NK-92 (cell line): ENCODE measurements around the gene UGT1A9.
"Not testable (repeated sequence)": the region's sequence is repeated elsewhere in the genome, so short reads cannot be mapped to it uniquely, and the experiment has no call there.

ENCODE experiments used
- DNase-seq: peaks from one replicate; lab custom pipeline; 2025; ENCODE audit not compliant: unreplicated experiment; lab: John Stamatoyannopoulos, UW

The UGT1A9 gene

DNA sequence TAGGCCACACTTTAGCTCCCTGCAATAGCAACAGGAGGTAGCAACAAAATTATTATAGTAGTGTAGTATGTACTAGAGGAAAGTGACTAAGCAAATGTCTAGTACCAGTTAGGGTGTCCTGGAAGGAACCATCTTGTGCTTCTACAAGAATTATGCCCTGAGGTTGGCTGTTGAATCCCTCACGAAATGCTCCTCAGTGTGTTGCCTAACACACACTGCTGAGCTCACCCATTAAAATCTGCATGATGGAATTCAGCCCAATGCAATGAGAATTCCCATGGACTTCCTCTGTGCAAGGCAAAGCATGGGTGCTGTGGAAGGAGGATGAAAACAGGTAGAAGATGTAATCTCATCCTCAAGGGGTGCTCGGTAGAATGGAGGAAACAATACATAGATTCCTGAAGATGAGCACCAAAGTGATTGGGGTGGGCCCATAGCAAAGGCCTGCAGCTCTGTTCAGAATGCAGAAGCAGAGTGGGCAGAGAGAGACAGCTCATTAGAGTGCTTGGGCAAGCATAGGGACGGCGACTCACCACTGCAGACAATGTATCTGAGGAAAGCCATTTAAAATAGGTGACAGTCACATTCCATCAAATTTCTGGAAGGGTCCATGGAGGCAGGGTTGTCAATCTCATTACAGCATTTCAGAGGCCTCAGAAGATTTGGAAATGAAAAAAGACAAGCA is 8.8 kb downstream of the UGT1A9 start:
- no peak for DNase-seq

DNA sequence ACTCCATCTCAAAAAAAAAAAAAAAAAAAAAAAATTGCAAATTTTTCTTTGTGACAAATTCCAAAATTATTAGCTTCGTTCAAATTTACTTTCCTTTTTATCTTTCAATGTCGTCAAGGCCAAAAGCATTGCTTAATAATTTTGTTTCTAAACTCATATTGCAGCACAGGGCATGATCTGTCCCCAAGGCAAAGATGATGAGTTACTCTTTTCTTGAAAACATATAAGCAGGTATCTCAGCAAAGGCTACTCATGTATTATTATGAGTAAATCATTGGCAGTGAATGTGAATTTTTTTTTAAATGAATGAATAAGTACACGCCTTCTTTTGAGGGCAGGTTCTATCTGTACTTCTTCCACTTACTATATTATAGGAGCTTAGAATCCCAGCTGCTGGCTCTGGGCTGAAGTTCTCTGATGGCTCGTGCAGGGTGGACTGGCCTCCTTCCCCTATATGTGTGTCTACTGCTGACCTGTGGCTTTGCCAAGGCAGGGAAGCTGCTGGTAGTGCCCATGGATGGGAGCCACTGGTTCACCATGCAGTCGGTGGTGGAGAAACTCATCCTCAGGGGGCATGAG is 9.9 kb downstream of the UGT1A9 start, which contains the start of gene UGT1A7:
Gene UGT1A7 (plus strand): TSS at position 381 of the 579 bp plus-strand sequence. CDS start 37 bp downstream, at position 418.
- no peak for DNase-seq

DNA sequence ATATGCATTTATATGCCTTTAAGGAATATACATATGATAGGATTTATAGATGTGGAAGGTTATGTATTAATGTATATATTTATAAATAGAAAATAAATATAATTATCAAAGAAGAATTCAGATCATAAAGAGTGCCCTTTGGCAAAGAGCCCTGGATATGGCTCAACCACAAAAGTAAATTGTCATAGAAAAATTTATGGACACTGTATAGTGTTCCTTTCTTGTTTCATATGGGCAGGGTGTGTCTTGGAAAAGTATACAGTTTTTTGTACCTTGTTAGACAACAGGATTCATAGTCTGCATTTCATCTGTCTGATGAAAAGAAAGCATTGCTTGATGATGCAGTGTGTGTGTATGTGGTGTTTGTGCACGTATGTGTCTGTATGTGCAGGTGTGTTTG is 12.9 kb downstream of the UGT1A9 start:
- DNase-seq: no peak

DNA sequence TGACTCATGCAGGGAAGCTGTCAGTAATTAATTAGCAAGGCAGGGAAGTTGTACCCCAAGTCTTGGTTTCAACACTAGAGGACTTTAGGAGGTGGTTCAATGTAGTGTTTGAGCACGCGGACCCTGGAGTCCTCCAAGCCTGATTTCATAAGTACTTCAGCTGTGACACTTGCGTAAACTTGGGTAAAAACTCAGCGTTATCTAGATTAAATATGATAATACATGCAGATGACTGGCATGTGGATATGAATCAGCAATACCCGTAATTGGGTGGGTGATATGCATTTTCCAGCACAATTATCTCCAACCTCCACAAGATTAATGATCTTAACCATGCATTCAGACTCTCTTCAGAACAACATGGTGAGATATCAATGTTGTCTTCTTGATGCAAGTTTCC is 15.2 kb downstream of the UGT1A9 start:
- DNase-seq: no peak

DNA sequence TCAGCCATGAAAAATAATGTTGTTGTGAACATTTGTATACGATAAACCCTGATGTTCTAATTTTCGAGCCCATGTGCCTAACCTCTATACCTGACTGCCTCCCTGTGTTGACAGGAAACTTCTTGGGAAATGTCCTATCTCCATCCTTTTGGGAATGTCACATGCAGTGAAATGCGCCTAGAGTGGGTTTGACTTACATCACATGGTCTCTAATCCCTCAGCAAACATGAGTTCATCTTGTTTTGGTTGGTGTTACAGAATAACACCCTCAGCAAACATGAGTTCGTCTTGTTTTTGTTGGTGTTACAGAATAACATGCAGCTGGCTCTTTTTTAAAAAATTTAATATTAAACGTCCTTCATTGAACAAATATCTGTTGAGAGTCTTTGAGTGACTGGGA is 16.6 kb downstream of the UGT1A9 start:
- no peak for DNase-seq

DNA sequence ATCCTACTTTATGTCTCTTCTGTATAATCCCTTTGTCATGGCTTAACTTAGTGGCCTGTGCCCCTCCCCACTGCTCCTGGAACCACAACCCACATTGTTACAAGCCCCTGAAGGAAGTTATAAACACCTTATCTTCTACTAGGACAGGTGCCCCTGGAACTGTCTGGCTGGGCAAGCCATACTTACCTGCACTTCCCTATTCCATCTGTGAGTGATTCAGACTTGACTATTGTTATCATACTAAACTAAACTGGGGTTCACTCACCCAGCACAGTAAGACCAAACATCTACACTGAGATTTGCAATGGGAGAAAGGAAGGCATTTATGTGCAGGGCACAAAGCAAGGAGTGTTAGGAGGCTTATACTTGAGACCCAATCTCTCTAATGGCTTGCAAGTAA is 17.3 kb downstream of the UGT1A9 start:
- DNase-seq: no peak

DNA sequence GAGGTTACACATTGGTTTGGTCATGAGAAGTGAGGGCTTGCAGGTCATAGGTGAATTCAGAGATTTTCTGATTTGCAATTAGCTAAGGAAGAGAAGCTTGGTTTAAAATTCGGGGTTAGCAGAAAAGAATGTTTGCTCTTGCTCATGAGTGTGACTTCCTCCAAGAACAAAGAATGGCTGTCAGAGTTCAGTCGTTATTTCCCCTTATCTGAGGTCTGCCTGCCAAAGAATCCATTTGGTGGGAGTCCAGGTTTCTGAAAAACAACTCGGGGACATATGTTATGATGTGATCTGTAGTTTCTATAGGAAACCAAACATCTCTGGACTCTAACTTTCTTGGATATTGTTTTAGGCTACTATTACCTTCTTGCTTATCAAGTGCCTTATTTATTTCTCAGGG is 17.8 kb downstream of the UGT1A9 start:
- DNase-seq: no peak

DNA sequence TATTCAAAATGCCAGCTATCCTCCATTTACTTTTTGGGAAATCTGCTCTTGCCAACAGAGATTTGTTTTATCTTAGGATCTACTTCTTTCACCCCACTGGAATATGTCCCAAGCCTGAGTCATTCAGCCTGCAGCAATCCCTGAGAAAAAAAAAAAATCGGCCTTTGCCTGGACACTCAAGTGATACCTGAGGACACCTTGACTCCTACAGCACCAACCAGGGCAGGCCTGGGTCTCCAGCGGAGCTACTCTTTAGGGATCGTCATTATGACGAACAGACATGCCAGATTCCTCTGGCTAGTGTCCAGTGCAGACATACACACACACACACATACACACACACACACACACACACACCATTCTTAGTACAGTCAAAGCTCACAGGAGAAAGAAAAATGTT is 18.7 kb downstream of the UGT1A9 start:
- no peak for DNase-seq

DNA sequence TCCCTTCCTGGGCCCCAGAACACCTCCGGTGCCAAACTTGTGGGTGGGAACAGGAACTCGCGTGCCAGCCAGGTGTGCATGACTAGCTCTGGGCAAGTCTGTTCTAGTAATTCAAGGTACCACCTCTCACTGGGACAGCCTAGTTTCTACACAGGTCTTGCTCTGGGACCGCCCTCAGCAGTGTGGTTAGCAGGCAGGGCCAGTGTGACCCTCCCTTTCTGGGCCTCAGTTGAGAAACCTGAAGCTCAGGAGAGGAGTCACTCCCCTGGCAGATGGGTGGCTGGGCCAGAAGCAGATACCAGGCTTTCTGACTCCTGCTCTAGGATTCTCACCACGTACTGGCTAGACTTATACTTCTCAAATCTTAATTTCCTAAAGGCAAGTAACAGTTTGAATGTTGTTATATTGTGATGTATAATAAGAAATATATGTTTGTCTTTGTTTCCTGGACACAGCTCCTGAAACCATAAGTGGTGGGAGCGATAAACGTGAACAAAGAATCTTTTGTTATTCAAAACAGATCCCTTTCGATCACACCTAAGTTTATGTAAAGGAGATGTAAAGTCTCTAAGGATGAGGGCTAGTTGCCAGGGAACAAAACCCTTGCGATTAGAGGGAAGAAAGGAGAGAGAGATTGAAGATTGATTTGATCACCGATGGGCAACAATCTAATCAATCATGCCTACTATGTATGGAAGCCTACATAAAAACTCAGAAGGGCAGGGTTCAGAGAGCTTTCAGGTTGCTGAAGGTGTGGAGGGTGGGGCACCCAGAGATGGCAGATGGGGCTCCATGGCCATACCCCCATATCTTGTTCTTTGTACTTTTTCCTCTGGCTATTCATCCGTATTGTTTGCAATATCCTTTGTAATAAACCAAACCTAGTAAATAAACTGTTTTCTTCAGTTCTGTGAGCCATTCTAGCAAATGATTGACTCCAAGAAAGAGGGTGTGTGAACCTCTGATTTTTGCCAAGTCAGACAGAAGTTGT is 20.0 kb downstream of the UGT1A9 start:
- DNase-seq: no peak

DNA sequence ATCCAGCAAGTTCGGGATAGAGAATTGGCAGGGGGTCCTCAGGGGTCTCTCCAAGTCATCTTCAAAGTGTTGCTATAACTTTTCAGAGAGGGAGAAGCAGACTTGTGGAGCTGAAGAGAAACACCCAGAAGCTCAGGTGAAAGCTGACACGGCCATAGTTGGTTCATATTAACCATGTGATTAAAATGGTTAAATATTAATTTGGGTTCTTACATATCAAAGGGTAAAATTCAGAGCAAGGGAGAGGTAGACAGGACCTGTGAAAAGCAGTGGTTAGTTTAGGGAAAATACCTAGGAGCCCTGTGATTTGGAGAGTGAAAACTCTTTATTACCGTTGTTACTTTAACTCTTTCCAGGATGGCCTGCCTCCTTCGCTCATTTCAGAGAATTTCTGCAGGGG is 20.9 kb downstream of the UGT1A9 start, which contains the start of gene UGT1A6:
Gene UGT1A6 (plus strand): TSS at position 243 of the 400 bp plus-strand sequence. CDS start 115 bp downstream, at position 358.
- DNase-seq: no peak

DNA sequence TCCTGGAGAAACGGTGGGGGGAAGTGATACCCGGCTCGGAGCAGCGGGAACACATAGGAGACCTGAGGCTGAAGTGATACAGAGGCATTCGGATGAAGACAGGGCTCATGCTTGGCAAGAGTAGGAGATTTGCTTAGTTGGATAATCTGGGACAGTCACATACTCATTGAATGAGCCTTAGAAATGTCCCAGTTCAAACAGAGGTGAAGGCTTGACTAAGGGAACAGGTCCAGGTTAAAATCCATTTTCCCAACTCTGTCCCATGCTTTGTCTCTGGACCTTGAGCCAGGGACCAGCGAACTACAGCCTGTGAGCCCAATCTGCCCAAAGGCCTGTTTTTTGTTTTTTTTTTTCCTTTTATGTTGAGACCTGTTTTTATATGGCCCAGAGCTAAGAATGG is 22.3 kb downstream of the UGT1A9 start:
- DNase-seq: no peak

DNA sequence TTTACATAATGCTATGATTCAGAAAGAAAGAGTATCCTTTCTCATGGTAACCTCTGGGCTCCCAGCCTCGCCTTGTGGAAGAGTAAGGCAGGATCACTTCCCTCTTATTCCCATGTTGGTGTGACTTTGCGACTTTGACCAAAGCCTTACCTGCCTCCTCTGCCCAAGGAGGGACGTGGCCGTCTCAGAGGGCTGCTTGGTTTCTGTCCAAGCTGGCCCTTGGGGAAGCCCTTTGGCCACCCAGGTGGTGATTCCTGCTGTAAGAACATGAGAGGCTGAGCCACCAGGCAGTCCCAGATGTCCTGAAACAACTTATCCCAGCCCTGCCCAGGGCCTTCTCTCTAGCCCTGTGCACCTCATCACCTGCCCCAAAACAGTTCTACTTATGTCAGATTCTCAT is 27.0 kb downstream of the UGT1A9 start:
- no peak for DNase-seq

DNA sequence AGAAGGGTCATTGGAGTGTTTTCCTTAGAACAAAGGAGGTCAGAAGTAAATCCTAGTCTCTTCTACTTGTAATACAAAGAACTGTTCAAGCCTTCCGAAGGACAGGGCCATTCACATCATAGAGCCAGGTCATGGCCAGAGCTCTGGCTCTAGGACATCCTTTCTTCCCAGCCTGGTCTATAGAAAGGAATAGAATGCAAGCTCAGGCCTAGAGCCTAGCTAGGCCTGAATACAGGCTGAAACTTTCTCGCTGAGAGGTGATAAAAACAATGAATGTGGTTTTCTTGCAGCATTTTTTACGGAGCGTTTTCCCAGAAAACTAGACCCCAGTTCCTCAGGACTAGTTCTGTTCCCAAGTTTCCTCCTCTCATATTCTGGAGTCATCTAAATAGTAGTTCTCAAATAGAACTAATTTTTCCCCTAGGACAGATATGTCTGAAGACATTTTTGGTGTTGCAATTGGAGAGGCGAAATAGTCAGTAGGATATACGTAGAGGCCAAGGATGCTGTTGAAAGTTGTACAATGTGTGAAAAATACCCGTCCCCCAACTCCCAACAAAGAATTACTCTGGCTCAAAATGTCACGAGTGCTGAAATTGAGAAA is 27.8 kb downstream of the UGT1A9 start:
- no peak for DNase-seq

DNA sequence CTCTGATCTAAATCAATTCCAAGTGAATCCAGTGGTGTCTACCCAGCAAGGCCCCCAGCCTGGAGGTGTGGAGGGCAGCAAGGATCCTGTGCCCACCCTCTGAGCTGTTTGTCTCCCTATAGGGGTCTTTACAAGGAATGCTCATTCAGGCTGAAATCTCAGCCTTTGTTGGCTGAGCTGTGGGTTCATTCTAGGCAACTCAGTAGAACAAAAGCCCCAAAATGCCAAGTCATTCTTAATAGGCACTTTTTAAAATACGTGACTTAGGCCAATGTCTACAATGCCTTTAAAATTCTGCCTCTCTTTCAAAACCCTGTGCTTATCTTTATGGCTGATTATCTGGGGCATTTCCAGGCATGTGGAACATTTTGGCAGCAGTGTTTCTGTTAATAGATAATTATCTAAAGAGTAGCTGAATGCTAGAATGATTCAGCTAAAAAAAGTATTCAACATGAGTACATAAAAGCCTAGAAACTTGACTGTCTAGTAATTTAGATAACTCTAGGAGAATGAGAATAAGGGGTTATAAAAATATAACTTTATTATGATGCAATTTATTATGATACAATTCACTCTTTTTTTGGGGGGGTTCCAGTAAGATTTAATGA is 28.4 kb downstream of the UGT1A9 start:
- DNase-seq: no peak

DNA sequence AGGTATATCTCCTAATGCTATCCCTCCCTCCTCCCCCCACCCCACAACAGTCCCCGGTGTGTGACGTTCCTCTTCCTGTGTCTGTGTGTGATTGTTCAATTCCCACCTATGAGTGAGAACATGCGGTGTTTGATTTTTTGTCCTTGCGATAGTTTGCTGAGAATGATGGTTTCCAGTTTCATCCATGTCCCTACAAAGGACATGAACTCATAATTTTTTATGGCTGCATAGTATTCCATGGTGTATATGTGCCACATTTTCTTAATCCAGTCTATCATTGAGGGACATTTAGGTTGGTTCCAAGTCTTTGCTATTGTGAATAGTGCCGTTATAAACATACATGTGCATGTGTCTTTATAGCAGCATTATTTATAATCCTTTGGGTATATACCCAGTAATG is 29.1 kb downstream of the UGT1A9 start:
- DNase-seq: not testable (repeated sequence)

DNA sequence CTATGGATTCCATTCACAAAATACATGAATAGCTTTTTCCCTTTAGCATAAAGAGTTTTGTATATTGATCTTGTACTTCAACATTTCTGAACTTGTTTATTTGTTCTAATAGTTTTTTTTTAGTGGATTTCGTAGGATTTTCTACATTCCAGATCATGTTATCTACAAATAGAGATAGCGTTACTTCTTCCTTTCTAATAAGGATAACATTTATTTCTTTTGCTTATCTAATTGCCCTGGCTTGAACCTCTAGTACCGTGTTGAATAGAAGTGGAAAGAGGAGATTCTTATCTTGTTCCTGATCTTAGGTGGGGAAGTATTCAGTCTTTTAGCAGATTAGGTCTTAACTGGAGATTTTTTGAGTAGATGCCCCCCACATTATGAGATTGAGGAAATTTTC is 30.5 kb downstream of the UGT1A9 start:
- DNase-seq: no peak

DNA sequence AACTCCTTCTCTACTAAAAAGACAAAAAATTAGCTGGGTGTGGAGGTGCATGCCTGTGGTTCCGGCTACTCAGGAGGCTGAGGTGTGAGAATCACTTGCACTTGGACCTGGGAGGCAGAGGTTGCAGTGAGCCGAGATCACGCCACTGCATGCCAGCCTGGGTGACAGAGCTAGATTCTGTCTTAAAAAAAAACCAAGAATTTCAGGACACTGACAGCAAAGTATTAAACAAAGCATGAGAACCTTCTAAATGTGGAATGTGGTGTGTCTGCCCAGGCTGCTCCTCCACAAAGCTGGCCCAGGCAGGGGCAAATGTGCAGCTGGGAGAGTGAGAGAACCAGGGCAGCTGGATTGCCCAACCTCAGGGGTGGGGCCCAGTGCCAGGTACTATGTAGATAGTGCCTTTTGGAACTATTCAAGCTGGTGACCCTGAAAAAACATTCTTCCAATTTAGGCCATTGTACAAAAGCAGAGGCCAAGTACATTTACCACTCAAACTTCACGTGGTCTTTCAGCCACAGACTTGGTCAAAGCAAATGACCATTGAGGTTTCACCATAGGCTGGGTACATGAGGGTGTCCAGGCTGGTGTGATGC is 34.3 kb downstream of the UGT1A9 start:
- DNase-seq: no peak

DNA sequence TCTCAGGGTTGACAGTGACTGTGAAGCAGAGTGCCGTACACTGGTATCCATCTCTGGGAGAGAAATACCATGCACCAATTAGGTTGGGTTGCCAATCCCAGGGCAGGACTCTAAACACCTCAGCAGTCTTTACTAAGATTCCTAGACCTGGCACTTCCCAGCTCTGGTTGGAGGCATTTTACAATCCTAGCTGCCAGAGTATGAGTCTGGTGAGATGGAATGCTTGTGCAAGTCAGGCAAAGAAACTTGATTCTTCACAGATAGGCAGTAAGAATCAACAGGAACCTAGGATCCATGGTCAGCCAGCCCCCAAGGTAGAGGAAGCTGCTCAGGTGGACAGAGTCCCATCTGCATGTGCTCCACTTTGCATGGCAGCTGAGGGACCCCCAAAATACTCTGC is 35.0 kb downstream of the UGT1A9 start:
- DNase-seq: no peak

DNA sequence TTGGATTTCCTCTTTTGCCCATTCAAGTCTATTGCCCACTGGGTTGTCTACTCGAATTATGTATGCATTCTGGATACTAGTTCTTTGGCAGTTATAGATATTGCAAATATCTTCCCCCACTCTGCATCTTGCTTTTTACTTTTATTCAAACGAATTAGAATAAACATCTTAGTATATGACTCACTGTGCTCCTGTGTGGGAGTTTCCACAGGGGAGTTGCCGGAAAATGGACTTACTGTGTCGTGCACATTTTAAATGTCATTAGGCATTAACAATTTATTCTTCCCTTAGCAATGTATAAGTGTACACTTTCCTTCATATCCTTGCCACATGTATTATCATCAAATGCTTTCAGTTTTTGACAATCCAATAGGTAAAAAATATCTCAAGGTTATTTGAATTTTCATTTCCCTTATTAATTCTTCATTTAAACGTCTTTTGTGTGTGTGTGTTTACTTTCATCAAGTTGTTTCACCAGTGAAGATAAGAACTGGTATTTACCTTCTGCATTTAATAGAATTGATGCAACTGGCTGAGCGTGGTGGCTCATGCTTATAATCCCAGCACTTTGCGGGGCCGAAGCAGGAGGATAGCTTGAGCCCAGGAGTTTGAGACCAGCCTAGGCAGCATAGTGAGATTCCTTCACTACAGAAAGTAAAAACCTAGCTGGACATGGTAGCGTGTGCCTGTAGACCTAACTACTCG is 36.4 kb downstream of the UGT1A9 start:
- no peak for DNase-seq

DNA sequence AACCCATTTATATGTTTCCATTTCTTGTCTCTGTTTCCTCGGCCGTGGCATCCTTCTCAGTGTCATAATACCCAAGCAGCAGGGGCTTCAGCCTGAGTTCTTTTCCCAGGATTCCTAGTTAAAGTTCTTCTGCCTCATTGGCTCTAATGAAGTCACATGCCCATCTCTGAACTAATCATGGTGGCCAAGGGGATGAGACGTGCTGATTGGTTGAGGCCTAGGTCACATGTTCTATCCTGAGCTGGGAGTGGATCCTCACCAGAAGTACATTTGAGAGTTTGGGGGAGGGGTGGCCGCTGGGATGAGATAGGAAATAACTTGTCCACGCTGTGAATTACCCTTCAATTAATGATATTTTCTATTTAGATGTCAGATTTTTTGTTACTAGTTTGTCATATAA is 37.2 kb downstream of the UGT1A9 start:
- DNase-seq: no peak
